ENCODE results near the gene ZDHHC11B. TPM values are rescaled to one million over a fixed set of nuclear protein-coding genes. Genes with fewer than 3 reads are reported as not detected.
"Not testable (repeated sequence)": the region's sequence is repeated elsewhere in the genome, so short reads cannot be mapped to it uniquely, and the experiment has no call there.

Gene ZDHHC11B
- total and polyA plus RNA-seq, 2 donors from 2014 or later, result 4.4 to 5.4 TPM

- H3K4me1 ChIP-seq (ENCODE audit: control insufficient read depth in 2 of 3, insufficient read depth in 2 of 3, low read depth in 1 of 3, low read length in 3 of 3); H3K9ac ChIP-seq (ENCODE audit: low read length in 3 of 3); intact Hi-C loops (cut with DNase I); H3K9me3 ChIP-seq (ENCODE audit: control insufficient read depth in 2 of 3, insufficient read depth in 1 of 3, low read length in 3 of 3); DNase-seq; FAIRE-seq; H3K27me3 ChIP-seq (ENCODE audit: control insufficient read depth, insufficient read depth, low read length); H3K27ac ChIP-seq (ENCODE audit: low read depth in 2 of 2, low read length in 2 of 2); H3K36me3 ChIP-seq (ENCODE audit: control insufficient read depth in 2 of 3, insufficient read depth in 3 of 3, low read length in 3 of 3); H3K4me3 ChIP-seq (ENCODE audit: low read length in 3 of 3): not testable (repeated sequence)
Measured at GRCh38 chr5:807719-808514, 23.4 kb upstream of the ZDHHC11B start.

GRCh38 chr5:801472-801871 lies 16.9 kb upstream of the ZDHHC11B start:
- Histone ChIP-seq H3K27ac (ENCODE audit: low read depth in 2 of 2, low read length in 2 of 2) (no peak overlapping the region), H3K27me3 (ENCODE audit: control insufficient read depth, insufficient read depth, low read length) (no peaks in the 10 kb centered on the region), H3K4me3 (ENCODE audit: low read length in 3 of 3) (no peak overlapping the region), H3K4me1 (ENCODE audit: control insufficient read depth in 2 of 3, insufficient read depth in 2 of 3, low read depth in 1 of 3, low read length in 3 of 3) (no peaks in the 10 kb centered on the region), H3K9me3 (ENCODE audit: control insufficient read depth in 2 of 3, insufficient read depth in 1 of 3, low read length in 3 of 3) (no peaks in the 10 kb centered on the region), H3K36me3 (ENCODE audit: control insufficient read depth in 2 of 3, insufficient read depth in 3 of 3, low read length in 3 of 3) (no peaks in the 10 kb centered on the region), H3K9ac (ENCODE audit: low read length in 3 of 3) (no peak overlapping the region)
- intact Hi-C loops (cut with DNase I), result no loop called here
- DNase-seq (no peak), FAIRE-seq (no peak)
- TF ChIP-seq CTCF (IDR thresholded peaks at IDR 0.05; ENCODE audit: borderline replicate concordance, extremely low read depth, insufficient read depth), result no peak

GRCh38 chr5:801055-801454 lies 16.5 kb upstream of the ZDHHC11B start:
- H3K9me3 ChIP-seq (ENCODE audit: control insufficient read depth in 2 of 3, insufficient read depth in 1 of 3, low read length in 3 of 3); H3K27me3 ChIP-seq (ENCODE audit: control insufficient read depth, insufficient read depth, low read length); H3K4me3 ChIP-seq (ENCODE audit: low read length in 3 of 3); H3K36me3 ChIP-seq (ENCODE audit: control insufficient read depth in 2 of 3, insufficient read depth in 3 of 3, low read length in 3 of 3); DNase-seq; H3K27ac ChIP-seq (ENCODE audit: low read depth in 2 of 2, low read length in 2 of 2); FAIRE-seq; H3K9ac ChIP-seq (ENCODE audit: low read length in 3 of 3); intact Hi-C loops (cut with DNase I); H3K4me1 ChIP-seq (ENCODE audit: control insufficient read depth in 2 of 3, insufficient read depth in 2 of 3, low read depth in 1 of 3, low read length in 3 of 3): not testable (repeated sequence)

GRCh38 chr5:798505-799138 lies 14.1 kb upstream of the ZDHHC11B start:
- H3K27ac ChIP-seq (ENCODE audit: low read depth in 2 of 2, low read length in 2 of 2); H3K27me3 ChIP-seq (ENCODE audit: control insufficient read depth, insufficient read depth, low read length); H3K9ac ChIP-seq (ENCODE audit: low read length in 3 of 3); FAIRE-seq; intact Hi-C loops (cut with DNase I); H3K9me3 ChIP-seq (ENCODE audit: control insufficient read depth in 2 of 3, insufficient read depth in 1 of 3, low read length in 3 of 3); H3K36me3 ChIP-seq (ENCODE audit: control insufficient read depth in 2 of 3, insufficient read depth in 3 of 3, low read length in 3 of 3); H3K4me1 ChIP-seq (ENCODE audit: control insufficient read depth in 2 of 3, insufficient read depth in 2 of 3, low read depth in 1 of 3, low read length in 3 of 3); H3K4me3 ChIP-seq (ENCODE audit: low read length in 3 of 3): not testable (repeated sequence)
- DNase-seq, result peak in 1 of 5 donors; percentile 52

- H3K27ac ChIP-seq (ENCODE audit: low read depth in 2 of 2, low read length in 2 of 2); H3K36me3 ChIP-seq (ENCODE audit: control insufficient read depth in 2 of 3, insufficient read depth in 3 of 3, low read length in 3 of 3); H3K27me3 ChIP-seq (ENCODE audit: control insufficient read depth, insufficient read depth, low read length); DNase-seq; H3K9me3 ChIP-seq (ENCODE audit: control insufficient read depth in 2 of 3, insufficient read depth in 1 of 3, low read length in 3 of 3); H3K4me3 ChIP-seq (ENCODE audit: low read length in 3 of 3); H3K9ac ChIP-seq (ENCODE audit: low read length in 3 of 3); FAIRE-seq; H3K4me1 ChIP-seq (ENCODE audit: control insufficient read depth in 2 of 3, insufficient read depth in 2 of 3, low read depth in 1 of 3, low read length in 3 of 3); intact Hi-C loops (cut with DNase I): not testable (repeated sequence)
Measured at GRCh38 chr5:797986-798385, 13.5 kb upstream of the ZDHHC11B start.

- H3K36me3 ChIP-seq (ENCODE audit: control insufficient read depth in 2 of 3, insufficient read depth in 3 of 3, low read length in 3 of 3); H3K4me3 ChIP-seq (ENCODE audit: low read length in 3 of 3); H3K27me3 ChIP-seq (ENCODE audit: control insufficient read depth, insufficient read depth, low read length); H3K9ac ChIP-seq (ENCODE audit: low read length in 3 of 3); FAIRE-seq; H3K27ac ChIP-seq (ENCODE audit: low read depth in 2 of 2, low read length in 2 of 2); DNase-seq; intact Hi-C loops (cut with DNase I); H3K4me1 ChIP-seq (ENCODE audit: control insufficient read depth in 2 of 3, insufficient read depth in 2 of 3, low read depth in 1 of 3, low read length in 3 of 3); H3K9me3 ChIP-seq (ENCODE audit: control insufficient read depth in 2 of 3, insufficient read depth in 1 of 3, low read length in 3 of 3): not testable (repeated sequence)
Measured at GRCh38 chr5:795873-796272, 11.3 kb upstream of the ZDHHC11B start.

GRCh38 chr5:794948-795347 lies 10.4 kb upstream of the ZDHHC11B start:
- H3K4me1 ChIP-seq (ENCODE audit: control insufficient read depth in 2 of 3, insufficient read depth in 2 of 3, low read depth in 1 of 3, low read length in 3 of 3); H3K9me3 ChIP-seq (ENCODE audit: control insufficient read depth in 2 of 3, insufficient read depth in 1 of 3, low read length in 3 of 3); H3K27ac ChIP-seq (ENCODE audit: low read depth in 2 of 2, low read length in 2 of 2); FAIRE-seq; H3K9ac ChIP-seq (ENCODE audit: low read length in 3 of 3); intact Hi-C loops (cut with DNase I); H3K27me3 ChIP-seq (ENCODE audit: control insufficient read depth, insufficient read depth, low read length); DNase-seq; H3K4me3 ChIP-seq (ENCODE audit: low read length in 3 of 3); H3K36me3 ChIP-seq (ENCODE audit: control insufficient read depth in 2 of 3, insufficient read depth in 3 of 3, low read length in 3 of 3): not testable (repeated sequence)
